ENCODE measurements around the gene FAM43A.

Gene FAM43A, protein sequence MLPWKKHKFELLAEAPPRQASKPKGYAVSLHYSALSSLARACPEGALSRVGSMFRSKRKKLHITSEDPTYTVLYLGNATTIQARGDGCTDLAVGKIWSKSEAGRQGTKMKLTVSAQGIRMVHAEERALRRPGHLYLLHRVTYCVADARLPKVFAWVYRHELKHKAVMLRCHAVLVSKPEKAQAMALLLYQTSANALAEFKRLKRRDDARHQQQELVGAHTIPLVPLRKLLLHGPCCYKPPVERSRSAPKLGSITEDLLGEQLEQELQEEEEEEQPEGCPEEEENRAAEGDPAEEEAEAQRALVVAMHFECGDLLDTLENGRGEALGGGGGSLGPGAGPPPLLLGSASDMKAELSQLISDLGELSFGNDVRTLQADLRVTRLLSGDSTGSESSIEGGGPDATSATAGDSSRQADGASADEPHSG

GRCh38 chr3:194685718-194686413, at the start of gene FAM43A:
Gene FAM43A (plus strand): TSS chr3:194685883. CDS start chr3:194686827, 944 bp downstream.
- DNase-seq = peak; percentile 88 to 89

DNA sequence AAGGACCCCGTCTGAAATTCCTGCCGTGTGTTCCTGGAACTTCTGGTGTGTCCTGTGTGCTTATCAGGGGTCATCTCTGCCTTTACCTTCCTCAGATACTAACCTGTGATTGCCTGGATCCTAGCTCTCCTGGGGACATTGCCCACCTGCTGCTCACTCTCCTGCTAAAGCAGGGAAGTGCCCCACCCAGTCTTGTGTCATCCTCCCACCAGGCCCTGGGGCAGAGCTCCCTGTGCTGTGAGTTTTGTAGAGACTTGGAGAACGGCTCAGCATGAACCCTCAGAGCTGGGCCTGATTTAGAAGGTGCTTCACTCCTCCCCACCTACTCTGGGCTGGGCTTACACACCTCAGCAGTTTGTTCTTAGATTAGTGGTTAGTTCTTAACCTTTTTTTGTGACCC, 48.6 kb upstream of the FAM43A start:
- DNase-seq = peak in 1 of 2 experiments; percentile 12

DNA sequence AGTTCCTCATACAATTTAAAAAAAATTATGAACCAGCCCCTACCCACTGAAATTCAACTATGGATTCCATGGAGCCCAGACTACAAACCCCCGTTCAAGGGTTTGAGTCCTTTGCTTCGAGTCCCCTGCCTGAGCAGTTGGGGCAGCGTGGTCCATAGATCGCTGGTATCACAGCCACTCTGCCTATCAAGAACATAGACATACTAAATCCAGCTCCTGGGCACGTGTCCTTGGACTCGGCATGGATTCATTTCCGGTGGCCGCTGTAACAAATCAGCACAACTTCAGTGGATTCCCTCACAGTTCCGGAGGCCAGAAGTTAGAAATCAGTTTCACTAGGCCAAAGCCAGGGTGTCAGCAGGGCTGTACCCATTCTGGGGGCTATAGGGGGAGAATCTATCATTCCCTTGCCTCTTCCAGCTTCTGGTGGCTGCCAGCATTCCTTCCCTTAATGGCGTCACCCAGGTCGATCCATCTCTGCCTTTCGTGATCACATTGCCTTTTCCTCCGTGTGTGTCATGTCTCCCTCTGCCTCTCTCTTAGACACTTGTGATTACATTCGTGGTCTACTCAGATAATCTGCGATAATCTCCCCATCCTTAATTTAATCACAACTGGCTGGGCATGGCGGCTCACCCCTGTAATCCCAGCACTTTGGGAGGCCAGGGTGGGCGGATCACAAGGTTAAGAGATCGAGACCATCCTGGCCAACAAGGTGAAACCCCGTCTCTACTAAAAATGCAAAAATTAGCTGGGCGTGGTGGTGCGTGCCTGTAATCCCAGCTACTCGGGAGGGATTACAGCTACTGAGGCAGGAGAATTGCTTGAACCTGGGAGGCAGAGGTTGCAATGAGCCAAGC, 47.9 kb upstream of the FAM43A start:
- peak in 1 of 2 experiments; percentile 10 for DNase-seq

DNA sequence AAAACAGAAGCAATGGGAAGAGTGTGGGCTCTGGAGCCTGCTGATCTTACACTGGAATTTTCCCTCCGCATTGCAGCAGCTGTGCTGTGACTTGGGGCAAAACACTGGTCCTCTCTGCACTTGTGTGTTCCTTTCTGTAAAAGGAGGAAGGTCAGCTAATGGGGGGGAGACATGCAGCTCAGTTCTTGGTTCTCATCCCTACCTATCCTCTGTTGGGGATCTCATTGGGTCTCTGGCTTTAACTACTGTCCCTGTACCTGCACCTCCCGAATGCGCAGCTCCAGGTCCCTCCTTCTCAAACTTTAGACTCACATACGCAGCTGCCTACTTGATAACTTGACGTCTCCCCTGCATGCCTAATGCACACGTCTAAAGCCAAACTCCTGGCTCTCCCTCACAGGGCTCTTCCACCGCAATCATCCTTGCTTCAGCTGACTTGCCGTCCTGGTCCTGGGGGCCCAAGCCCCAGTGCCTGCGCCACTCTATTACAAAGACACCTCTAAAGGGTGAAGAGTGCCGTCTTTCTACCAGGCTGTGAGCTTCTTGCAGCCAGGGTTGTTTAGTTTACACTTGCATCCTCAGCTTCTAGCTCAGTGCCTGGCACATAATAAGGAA, 46.6 kb upstream of the FAM43A start:
- peak in 1 of 2 experiments; percentile 10 for DNase-seq

DNA sequence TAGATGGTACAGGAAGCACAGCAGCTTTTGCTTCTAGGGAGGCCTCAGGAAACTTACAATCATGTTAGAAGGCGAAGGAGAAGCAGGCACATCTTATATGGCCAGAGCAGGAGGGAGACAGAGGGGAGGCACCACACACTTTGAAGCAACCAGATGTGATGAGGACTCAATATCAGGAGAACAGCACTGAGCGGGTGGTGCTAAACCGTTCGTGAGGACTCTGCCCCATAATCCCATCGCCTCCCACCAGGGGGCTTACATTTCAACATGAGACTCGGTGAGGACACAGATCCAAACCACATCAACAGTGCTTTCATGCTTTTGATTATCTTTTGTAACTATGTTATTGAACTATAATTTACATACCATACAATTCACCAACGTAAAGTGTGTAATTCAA, 44.9 kb upstream of the FAM43A start:
- DNase-seq = peak; percentile 58 to 59

- no peak for DNase-seq
These were observed 42.9 kb upstream of the FAM43A start for GRCh38 chr3:194642769-194643168.

DNA sequence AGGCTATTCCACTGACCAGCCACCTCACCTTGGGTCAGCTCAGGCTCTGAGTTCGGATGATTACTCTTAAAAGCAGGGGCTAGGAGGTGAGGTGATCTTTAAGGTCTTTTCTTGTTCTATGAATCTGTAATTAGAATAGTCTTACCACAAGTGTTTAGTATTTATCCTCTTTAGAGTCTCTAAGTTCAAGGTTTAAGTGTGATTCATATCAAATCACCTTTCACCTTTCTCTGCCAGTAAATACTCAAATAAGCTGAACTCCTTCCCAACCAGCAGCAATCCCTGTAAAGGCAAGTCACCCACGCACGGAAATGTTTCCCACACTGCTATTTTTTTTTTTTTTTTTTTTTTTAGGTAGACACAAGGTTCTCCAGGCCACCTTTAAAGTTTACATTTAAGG, 37.9 kb upstream of the FAM43A start:
- DNase-seq = no peak

- no peak for DNase-seq
These were observed 31.2 kb upstream of the FAM43A start for GRCh38 chr3:194654443-194654842.

- DNase-seq = no peak
These were observed 28.2 kb upstream of the FAM43A start for GRCh38 chr3:194657439-194657838.

GRCh38 chr3:194658477-194659242, 27.0 kb upstream of the FAM43A start:
- no peak for DNase-seq

- no peak for DNase-seq
These were observed 25.9 kb upstream of the FAM43A start for GRCh38 chr3:194659778-194660177.

GRCh38 chr3:194661374-194661773, 24.3 kb upstream of the FAM43A start:
- DNase-seq = no peak

DNA sequence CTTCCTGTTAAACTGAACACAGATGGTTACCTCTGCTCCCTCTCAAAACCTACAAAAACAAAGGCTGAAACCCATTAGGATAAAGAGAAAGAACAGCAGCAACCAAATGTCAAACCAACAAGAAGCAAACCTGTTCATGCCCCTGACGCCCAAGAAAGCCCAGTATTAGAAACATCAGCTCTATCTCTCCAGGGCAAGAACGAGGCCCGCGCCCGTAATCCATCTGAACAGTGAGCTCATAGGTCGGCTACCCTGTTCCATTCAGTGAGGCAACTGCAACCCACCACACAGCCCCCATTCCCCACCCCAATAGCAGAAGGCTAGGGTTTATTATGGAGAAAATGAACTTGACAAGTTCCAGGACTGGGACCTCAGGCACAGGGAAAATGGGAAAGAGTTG, 23.7 kb upstream of the FAM43A start:
- no peak for DNase-seq

GRCh38 chr3:194664857-194665256, 20.8 kb upstream of the FAM43A start:
- DNase-seq = no peak

- DNase-seq = no peak
These were observed 18.3 kb upstream of the FAM43A start for GRCh38 chr3:194667363-194667762.

- no peak for DNase-seq
These were observed 14.2 kb upstream of the FAM43A start for GRCh38 chr3:194671511-194671899.

DNA sequence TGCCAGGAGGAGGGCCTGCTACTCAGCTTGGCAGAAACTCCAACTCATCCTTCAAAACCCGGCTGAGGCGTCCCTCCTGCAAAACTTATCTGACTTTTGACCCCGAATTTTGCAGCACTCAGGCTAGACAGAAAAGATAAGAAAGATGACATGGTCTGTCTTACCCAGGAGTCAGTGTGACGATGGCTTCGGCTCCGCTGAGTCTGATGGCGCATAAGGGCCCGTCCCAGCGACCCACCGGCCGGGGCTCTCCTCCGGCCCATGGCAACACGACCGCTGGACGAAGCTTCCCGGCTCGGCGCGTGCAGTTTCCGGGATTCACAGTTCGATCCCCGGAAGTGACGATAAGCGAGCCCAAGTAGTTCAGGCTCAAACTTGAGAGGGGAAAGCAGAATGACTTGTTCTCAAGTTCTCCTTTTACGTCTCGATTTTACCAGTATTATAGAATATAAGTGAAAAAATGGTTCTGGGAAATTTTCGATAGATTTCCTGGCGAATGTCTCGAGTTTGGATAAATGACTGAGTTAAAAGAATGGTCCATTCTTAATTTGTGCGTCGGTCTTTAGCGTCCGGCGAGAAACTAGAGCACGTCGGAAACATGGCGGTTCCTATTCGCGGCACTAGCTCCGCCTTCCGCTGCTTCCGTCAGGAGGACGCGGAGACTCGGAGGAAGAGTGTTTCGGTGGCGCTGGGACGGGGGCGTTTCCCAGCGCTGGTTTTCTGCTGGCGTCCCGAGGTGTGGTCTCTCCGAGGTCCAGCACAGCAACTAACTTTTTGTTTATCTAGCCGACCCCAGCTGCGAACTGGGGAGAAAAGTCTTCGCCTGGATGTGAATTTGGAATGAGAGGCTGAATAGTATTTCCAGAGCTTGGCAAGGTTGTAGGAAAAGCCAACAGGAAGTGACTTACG, 13.5 kb upstream of the FAM43A start, which contains the start of gene LSG1:
Gene LSG1 (minus strand): TSS at position 292 of the 909 bp plus-strand sequence. CDS start 29 bp downstream, at position 263.
- DNase-seq = peak; percentile 93 to 95

DNA sequence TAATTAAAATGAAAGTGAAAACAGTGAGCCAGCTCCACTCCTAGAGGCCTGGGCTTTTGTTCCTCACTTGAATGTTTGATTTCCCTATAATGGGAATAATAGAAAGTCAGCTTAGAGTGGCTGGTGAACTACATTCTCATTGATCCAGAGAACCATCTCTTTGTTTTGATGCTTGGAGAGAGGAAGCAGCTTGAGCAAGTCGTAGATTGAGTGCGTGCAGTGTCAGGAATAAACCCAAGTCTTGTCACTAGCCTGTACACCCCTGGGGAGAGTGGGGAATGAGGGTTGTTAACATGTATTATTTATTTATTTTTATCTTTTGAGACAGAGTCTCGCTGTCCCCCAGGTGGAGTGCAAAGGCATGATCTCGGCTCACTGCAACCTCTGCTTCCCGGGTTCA, 12.8 kb upstream of the FAM43A start:
- no peak for DNase-seq

- peak in 1 of 2 experiments; percentile 16 for DNase-seq
These were observed 11.9 kb upstream of the FAM43A start for GRCh38 chr3:194673761-194674160.

- peak; percentile 79 to 84 for DNase-seq
These were observed 10.5 kb upstream of the FAM43A start for GRCh38 chr3:194675081-194675640.

Data from activated T-cell treated with anti-CD3 and anti-CD28 coated beads, Interleukin-2, amount 50 U/mL, for 48 hours (primary cell).